ENCODE results near the gene JUN.

DNA sequence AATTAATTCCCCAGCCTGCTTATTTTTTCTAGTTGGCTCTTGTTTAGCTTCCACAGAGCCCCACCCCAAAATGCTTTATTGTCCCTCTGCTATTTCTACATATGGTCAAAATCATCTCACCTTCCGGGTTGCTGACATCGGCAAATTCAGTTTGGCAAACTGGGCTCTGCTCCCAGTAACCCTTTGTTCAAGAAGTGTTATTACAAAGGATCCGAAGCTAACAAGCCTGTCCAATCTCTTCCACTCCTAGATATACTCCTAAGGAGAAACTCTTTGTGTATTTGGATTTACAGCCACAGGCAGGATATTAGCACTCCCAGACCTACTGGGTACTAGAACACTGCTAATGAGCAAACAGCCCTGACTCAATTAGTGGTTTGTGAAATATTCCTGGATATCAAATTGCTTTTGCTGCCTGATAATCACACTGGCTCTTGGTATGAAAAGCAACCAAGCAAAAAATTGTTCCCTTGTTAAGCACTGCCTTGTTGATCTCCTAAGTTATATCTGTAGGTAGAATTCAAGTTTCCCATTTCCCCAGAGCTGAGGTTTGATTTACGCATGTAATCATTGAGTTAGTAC lies 4.0 kb downstream of the JUN start:
- TF ChIP-seq EZH2 (IDR thresholded peaks at IDR 0.05; ENCODE audit: borderline replicate concordance, insufficient read depth, low read depth, low read length, poor library complexity, severe bottlenecking), result no peak
- TF ChIP-seq CTCF (IDR thresholded peaks at IDR 0.05), result no peak
